NCI-H2196 treated with DMSO at 0.1 percent for 48 hours (cell line): ENCODE measurements around the gene PSPH.
"Not testable (repeated sequence)": the region's sequence is repeated elsewhere in the genome, so short reads cannot be mapped to it uniquely, and the experiment has no call there.

Source experiments
- DNase-seq: peaks from one replicate; lab custom pipeline; 2025; ENCODE audit not compliant: unreplicated experiment; lab: John Stamatoyannopoulos, UW

The PSPH gene

GRCh38 chr7:56063500-56063881 is 12.2 kb upstream of the PSPH start:
- no peak for DNase-seq

- no peak for DNase-seq
These were observed 11.1 kb upstream of the PSPH start for GRCh38 chr7:56062382-56062781.

- DNase-seq, result no peak
These were observed 2.7 kb upstream of the PSPH start for GRCh38 chr7:56053993-56054392.

- DNase-seq, result no peak
These were observed 2.1 kb upstream of the PSPH start for GRCh38 chr7:56053379-56053778.

- DNase-seq, result no peak
These were observed 248 bp downstream of the PSPH start for GRCh38 chr7:56051053-56051338.

- not testable (repeated sequence) for DNase-seq
These were observed 2.5 kb downstream of the PSPH start for GRCh38 chr7:56048763-56049162.

GRCh38 chr7:56048245-56048644 is 3.0 kb downstream of the PSPH start:
- DNase-seq, result no peak

GRCh38 chr7:56047446-56048116 is 3.7 kb downstream of the PSPH start:
- not testable (repeated sequence) for DNase-seq

- DNase-seq, result no peak
These were observed 4.4 kb downstream of the PSPH start for GRCh38 chr7:56046721-56047445.

- DNase-seq, result not testable (repeated sequence)
These were observed 5.5 kb downstream of the PSPH start for GRCh38 chr7:56045758-56046157.

GRCh38 chr7:56040730-56041129 is 10.5 kb downstream of the PSPH start:
- no peak for DNase-seq

- DNase-seq, result peak; percentile 93
These were observed 17.4 kb downstream of the PSPH start for GRCh38 chr7:56033671-56034432.

GRCh38 chr7:56032578-56032977 is 18.7 kb downstream of the PSPH start:
- DNase-seq, result not testable (repeated sequence)

- DNase-seq, result not testable (repeated sequence)
These were observed 19.7 kb downstream of the PSPH start for GRCh38 chr7:56031556-56031955.

- DNase-seq, result no peak
These were observed 20.9 kb downstream of the PSPH start for GRCh38 chr7:56030340-56030739.

GRCh38 chr7:56028942-56029630 is 22.2 kb downstream of the PSPH start:
- DNase-seq, result no peak

GRCh38 chr7:56026538-56026937 is 24.7 kb downstream of the PSPH start:
- peak; percentile 31 for DNase-seq

- no peak for DNase-seq
These were observed 27.7 kb downstream of the PSPH start for GRCh38 chr7:56023500-56023899.

- DNase-seq, result no peak
These were observed 31.7 kb downstream of the PSPH start for GRCh38 chr7:56019501-56019900.

GRCh38 chr7:56017015-56017414 is 34.2 kb downstream of the PSPH start:
- not testable (repeated sequence) for DNase-seq

GRCh38 chr7:56009695-56010094 is 41.5 kb downstream of the PSPH start:
- DNase-seq, result peak; percentile 95

- DNase-seq, result no peak
These were observed 43.4 kb downstream of the PSPH start for GRCh38 chr7:56007891-56008290.
